Embryonic facial prominence (tissue), 1 donor: ENCODE results near the gene CAPN11.

Experiments used
- DNase-seq: peaks from one replicate; pipeline ENCODE4 v3.0.0-alpha.2; 2016; ENCODE audit errors: extremely low spot score

CAPN11 gene

GRCh38 chr6:44156494-44157151 lies 2.0 kb upstream of the CAPN11 start:
- DNase-seq, result no peak

- DNase-seq, result no peak
Measured at GRCh38 chr6:44157152-44157521, 1.5 kb upstream of the CAPN11 start.

DNA sequence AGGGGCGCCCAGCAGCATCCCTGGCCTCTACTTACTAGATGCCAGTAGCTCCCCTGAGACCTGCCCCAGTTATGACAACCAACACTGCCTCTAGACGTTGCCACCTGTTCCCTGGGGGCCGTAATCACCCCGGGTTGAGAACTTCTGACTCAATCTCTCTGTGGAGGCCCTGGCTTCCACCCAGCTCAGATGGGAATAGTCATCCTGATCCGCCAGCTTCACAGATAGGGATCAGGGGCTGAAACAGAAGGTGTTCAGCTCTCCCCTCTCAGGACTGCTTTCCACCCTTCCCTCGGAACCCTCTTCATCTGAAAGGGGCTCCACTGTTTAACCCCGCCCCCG lies 3.3 kb downstream of the CAPN11 start:
- no peak for DNase-seq

- DNase-seq, result no peak
Measured at GRCh38 chr6:44162876-44163625, 4.4 kb downstream of the CAPN11 start.

- DNase-seq, result no peak
Measured at GRCh38 chr6:44166116-44166515, 7.5 kb downstream of the CAPN11 start.

- DNase-seq, result no peak
Measured at GRCh38 chr6:44166591-44167184, 8.1 kb downstream of the CAPN11 start.

DNA sequence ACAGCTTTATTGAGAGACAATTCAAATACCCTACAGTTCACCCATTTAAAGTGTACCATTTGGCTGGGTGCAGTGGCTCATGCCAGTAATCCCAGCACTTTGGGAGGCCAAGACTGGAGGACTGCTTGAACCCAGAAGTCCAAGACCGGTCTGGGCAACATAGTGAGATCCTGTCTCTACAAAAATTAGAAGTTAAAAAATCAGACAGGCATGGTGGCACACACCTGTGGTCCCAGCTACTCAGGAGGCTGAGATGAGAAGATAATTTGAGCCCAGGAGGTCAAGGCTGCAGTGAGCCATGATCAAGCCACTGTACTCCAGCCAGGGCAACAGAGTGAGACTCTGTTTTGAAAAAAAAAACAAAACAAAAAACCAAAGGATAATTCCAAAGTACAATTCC lies 8.9 kb downstream of the CAPN11 start:
- DNase-seq, result no peak

DNA sequence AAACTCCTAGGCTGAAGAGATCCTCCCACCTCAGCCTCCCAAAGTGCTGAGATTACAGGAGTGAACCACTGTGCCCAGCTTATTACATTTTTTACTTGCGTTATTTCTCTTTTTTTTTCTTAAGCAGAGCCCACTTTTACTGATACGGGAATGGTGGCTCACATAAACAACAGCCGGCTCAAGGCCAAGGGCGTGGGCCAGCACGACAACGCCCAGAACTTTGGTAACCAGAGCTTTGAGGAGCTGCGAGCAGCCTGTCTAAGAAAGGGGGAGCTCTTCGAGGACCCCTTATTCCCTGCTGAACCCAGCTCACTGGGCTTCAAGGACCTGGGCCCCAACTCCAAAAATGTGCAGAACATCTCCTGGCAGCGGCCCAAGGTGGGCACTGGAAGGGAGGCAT lies 10.5 kb downstream of the CAPN11 start:
- no peak for DNase-seq

- no peak for DNase-seq
Measured at GRCh38 chr6:44169886-44170570, 11.4 kb downstream of the CAPN11 start.

GRCh38 chr6:44171899-44172546 lies 13.4 kb downstream of the CAPN11 start:
- no peak for DNase-seq

DNA sequence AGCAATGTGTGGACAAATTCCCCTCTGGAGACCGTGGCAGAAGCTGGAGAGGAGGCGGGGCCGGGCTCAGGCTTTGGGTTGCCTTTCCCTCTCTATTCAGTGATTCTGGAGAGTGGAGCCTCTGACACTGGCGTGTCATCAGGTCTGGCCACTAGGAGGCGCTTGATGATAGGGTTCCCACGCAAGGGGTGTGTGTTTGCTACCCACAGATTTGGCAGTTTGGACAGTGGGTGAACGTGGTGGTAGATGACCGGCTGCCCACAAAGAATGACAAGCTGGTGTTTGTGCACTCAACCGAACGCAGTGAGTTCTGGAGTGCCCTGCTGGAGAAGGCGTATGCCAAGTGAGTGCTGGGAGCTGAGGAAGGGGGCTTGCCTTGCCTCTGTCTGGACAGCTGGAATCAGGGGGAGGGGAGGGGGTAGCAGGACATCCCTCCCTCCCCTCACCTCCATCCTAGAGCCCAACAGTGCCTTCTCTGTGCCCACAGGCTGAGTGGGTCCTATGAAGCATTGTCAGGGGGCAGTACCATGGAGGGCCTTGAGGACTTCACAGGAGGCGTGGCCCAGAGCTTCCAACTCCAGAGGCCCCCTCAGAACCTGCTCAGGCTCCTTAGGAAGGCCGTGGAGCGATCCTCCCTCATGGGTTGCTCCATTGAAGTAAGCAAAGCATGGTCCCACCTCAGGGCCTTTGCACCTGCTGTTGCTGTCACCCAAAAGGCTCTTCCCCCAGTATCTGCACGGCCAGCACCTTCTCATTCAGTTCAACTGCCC lies 14.3 kb downstream of the CAPN11 start:
- peak; percentile 34 for DNase-seq

DNA sequence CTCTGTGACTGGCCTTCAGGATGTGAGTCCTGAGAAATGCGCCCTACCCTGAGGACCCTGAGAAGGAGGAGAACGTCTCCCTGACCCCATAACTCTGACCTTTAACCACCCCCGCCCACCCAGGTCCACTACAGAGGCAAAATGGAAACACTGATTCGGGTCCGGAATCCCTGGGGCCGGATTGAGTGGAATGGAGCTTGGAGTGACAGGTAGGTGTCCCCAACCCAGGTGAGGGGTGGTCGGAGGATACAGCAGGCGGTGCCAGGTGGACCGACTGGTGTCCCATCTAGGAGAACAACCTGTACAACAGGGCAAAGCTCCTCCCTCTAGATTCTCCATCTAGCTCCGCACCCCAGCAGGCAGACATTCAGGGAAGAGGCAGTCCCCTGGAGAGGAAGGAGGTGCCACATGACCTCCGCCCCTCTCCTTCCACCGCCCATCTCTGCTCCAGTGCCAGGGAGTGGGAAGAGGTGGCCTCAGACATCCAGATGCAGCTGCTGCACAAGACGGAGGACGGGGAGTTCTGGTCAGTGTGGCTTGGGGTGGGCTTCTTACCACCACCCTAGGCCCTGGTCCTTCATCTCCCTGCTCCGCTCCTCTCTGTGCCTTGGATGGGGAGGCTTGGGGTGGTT lies 17.6 kb downstream of the CAPN11 start:
- no peak for DNase-seq

DNA sequence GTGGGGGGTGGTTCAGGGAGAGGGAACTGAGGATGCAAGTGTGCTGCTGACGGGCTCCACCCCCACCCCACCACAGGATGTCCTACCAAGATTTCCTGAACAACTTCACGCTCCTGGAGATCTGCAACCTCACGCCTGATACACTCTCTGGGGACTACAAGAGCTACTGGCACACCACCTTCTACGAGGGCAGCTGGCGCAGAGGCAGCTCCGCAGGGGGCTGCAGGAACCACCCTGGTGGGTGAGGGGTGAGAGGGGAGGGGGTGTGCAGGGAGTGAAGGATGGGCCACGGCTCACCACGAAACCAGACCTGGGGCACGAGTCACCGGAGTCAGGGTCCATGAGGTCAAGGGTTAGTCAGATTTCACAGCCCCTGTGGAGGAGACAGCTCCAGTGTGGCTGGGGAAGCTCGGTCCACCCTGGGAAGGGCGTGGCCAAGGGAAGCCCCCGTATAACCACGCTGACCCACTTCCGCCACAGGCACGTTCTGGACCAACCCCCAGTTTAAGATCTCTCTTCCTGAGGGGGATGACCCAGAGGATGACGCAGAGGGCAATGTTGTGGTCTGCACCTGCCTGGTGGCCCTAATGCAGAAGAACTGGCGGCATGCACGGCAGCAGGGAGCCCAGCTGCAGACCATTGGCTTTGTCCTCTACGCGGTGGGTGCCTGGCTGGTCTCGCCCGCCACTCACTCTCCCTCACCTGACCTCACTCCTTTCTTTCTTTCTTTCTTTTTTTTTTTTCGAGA lies 18.3 kb downstream of the CAPN11 start:
- no peak for DNase-seq

DNA sequence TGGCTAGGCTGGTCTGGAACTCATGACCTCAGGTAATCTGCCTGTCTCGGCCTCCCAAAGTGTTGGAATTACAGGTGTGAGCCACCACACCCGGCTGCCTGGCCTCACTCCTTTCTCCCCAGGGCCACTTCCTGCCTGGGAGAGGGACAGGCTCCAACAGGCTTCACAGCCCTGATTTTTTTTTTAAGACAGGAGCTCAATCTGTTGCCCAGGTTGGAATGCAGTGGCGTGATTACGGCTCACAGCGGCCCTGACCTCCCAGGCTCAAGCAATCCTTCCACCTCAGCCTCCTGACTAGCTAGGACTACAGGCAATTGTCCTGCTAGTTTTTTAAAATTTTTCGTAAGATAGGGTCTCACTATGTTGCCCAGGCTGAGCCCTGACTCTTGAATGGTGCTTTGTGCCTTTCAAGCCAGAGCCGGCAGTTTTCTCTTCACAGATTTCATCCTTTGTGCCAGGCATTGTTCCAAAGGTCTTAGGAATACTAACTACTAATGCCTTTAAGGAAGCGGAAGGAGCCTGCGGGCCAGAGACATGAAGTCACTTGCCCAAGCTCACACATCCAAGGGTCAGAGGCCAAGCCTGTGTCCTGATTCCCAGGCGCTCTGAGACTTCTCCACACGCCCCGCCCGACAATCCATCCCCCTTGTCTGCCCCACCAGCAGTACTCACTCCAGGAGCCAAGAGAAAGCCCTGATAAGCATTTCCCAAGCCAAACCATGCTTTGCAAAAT lies 19.2 kb downstream of the CAPN11 start:
- no peak for DNase-seq

- no peak for DNase-seq
Measured at GRCh38 chr6:44178424-44179071, 19.9 kb downstream of the CAPN11 start.

GRCh38 chr6:44179072-44179536 lies 20.5 kb downstream of the CAPN11 start:
- no peak for DNase-seq

DNA sequence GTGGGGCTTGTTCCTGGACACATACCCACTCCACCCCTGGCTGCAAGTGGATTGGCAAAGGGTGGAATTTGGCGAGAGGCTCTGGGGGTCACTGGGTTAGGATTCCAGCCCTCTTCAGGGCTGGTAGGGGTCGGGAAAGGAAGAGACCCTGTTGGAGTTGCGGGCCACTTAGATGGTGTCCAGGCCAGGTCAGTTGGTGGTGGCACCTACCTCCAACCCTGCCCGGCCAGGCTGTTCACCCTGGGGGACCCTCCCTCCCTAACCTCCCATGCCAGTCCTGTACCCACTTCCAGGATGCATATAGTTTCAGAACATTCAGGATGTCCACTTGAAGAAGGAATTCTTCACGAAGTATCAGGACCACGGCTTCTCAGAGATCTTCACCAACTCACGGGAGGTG lies 21.0 kb downstream of the CAPN11 start:
- DNase-seq, result no peak

DNA sequence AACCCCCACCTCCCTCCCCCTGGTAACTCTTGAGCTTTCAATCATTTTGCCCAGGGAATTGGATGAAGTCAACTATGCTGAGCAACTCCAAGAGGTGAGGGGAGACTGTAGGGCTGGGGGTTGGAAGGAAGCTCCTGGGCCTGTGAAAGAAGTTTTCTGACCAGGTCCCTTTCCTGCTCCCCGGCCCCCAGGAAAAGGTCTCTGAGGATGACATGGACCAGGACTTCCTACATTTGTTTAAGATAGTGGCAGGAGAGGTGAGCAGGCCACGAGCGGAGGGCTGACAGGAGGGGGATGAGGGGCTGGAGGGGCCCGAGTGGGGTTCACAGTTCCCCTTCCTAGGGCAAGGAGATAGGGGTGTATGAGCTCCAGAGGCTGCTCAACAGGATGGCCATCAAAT lies 21.8 kb downstream of the CAPN11 start:
- no peak for DNase-seq

GRCh38 chr6:44180886-44181285 lies 22.3 kb downstream of the CAPN11 start:
- DNase-seq, result no peak
